WTC11 (cell line): ENCODE measurements around the gene MAU2. TPM values are rescaled to one million over a fixed set of nuclear protein-coding genes. Genes with fewer than 3 reads are reported as not detected.
A peak's percentile ranks its signal among the peaks of the same experiment; 100 is the strongest.

Source experiments
- ATAC-seq: fragments of 200-7000 bp; cut with Tn5 transposase; 2 replicates; pipeline ENCODE4 v1.10.0; 2021; ENCODE audit warnings: mild to moderate bottlenecking, moderate library complexity
- CTCF ChIA-PET: fragments of 300-600 bp; sonication (Branson Sonifier 250); formaldehyde crosslinking; loops from one replicate; lab custom pipeline; 2021; ENCODE audit warnings: antibody characterized with exemption; lab: Charles Lee
- POLR2A ChIA-PET: fragments of 350-600 bp; sonication (Branson Sonifier 250); formaldehyde crosslinking; loops from one replicate; lab custom pipeline; 2021; ENCODE audit warnings: antibody characterized with exemption; lab: Charles Lee
- DNase-seq: peaks from one replicate; pipeline ENCODE4 v3.0.0; 2021; ENCODE audit warnings: low spot score
- H3K27ac Mint-ChIP-seq: 2 replicates; pipeline ENCODE4 v1.8.0; 2021; ENCODE audit warnings: mixed read lengths
- H3K27me3 Mint-ChIP-seq: 2 replicates; pipeline ENCODE4 v1.8.0; 2021; ENCODE audit warnings: low read depth, mild to moderate bottlenecking, moderate library complexity, mixed read lengths
- H3K36me3 Mint-ChIP-seq: 2 replicates; pipeline ENCODE4 v1.8.0; 2021; ENCODE audit warnings: mixed read lengths
- H3K4me1 Mint-ChIP-seq: 2 replicates; pipeline ENCODE4 v1.8.0; 2022; ENCODE audit warnings: mixed read lengths
- H3K4me3 Mint-ChIP-seq: 2 replicates; pipeline ENCODE4 v1.8.0; 2021; ENCODE audit warnings: mild to moderate bottlenecking, moderate library complexity, mixed read lengths
- H3K9me3 Mint-ChIP-seq: 2 replicates; pipeline ENCODE4 v1.8.0; 2021; ENCODE audit warnings: mixed read lengths
- ATF1 ChIP-seq: sonication (generic); formaldehyde crosslinking; IDR thresholded peaks from 2 replicates; pipeline ENCODE4 v1.8.1; 2023; ENCODE audit warnings: mild to moderate bottlenecking, moderate library complexity, missing genetic modification reagents
- ELF4 ChIP-seq: sonication (generic); formaldehyde crosslinking; IDR thresholded peaks from 2 replicates; pipeline ENCODE4 v1.8.1; 2022; ENCODE audit warnings: low read depth, mild to moderate bottlenecking, moderate library complexity, missing genetic modification reagents
- JUN ChIP-seq: sonication (generic); formaldehyde crosslinking; IDR thresholded peaks from 2 replicates; pipeline ENCODE4 v1.8.0; 2023; ENCODE audit warnings: mild to moderate bottlenecking, missing genetic modification reagents
- NFE2L1 ChIP-seq: sonication (generic); formaldehyde crosslinking; IDR thresholded peaks from 2 replicates; pipeline ENCODE4 v1.8.1; 2023; ENCODE audit warnings: missing genetic modification reagents
- NR1H2 ChIP-seq: sonication (generic); formaldehyde crosslinking; IDR thresholded peaks from 2 replicates; pipeline ENCODE4 v1.9.0; 2021; ENCODE audit warnings: mild to moderate bottlenecking, moderate library complexity, missing genetic modification reagents
- PRRX2 ChIP-seq: fragments of 250-450 bp; sonication (Bioruptor Pico); IDR thresholded peaks from 2 replicates; pipeline ENCODE4 v1.8.0; 2021; ENCODE audit warnings: mild to moderate bottlenecking
- RELA ChIP-seq: sonication (generic); formaldehyde crosslinking; IDR thresholded peaks from 2 replicates; pipeline ENCODE4 v1.8.1; 2022; ENCODE audit warnings: missing genetic modification reagents, mild to moderate bottlenecking, borderline replicate concordance
- RORB ChIP-seq: fragments of 250-450 bp; sonication (Bioruptor Pico); IDR thresholded peaks from 2 replicates; pipeline ENCODE4 v1.9.0; 2021; ENCODE audit warnings: mild to moderate bottlenecking
- TP53 ChIP-seq: sonication (generic); formaldehyde crosslinking; IDR thresholded peaks from 2 replicates; pipeline ENCODE4 v1.8.1; 2023; ENCODE audit warnings: mild to moderate bottlenecking, missing genetic modification reagents
- ZNF263 ChIP-seq: sonication (generic); formaldehyde crosslinking; IDR thresholded peaks from 2 replicates; pipeline ENCODE4 v1.8.1; 2022; ENCODE audit warnings: low read depth, mild to moderate bottlenecking, moderate library complexity, missing genetic modification reagents
- ZNF317 ChIP-seq: sonication (generic); formaldehyde crosslinking; IDR thresholded peaks from 2 replicates; pipeline ENCODE4 v1.8.1; 2023; ENCODE audit warnings: low read depth, mild to moderate bottlenecking, moderate library complexity, missing genetic modification reagents, borderline replicate concordance
- ZNF396 ChIP-seq: fragments of 250-450 bp; sonication (Bioruptor Pico); IDR thresholded peaks from 2 replicates; pipeline ENCODE4 v1.8.0; 2021; ENCODE audit warnings: mild to moderate bottlenecking, moderate library complexity, borderline replicate concordance
- ZNF671 ChIP-seq: fragments of 250-450 bp; sonication (Bioruptor Pico); IDR thresholded peaks from 2 replicates; pipeline ENCODE4 v1.8.0; 2021; ENCODE audit warnings: mild to moderate bottlenecking
- total RNA-seq: library from RNA; stranded (reverse); gene quantifications from 3 replicates; pipeline ENCODE4 v1.2.3, GENCODE V29; 2021
- TF ChIP-seq, protein P1 (sequence below): sonication (generic); formaldehyde crosslinking; IDR thresholded peaks from 2 replicates; pipeline ENCODE4 v1.8.0; 2023; ENCODE audit warnings: mild to moderate bottlenecking, missing genetic modification reagents
- TF ChIP-seq, protein P2 (sequence below): sonication (generic); formaldehyde crosslinking; IDR thresholded peaks from 2 replicates; pipeline ENCODE4 v1.8.0; 2022; ENCODE audit warnings: mild to moderate bottlenecking, missing genetic modification reagents
- TF ChIP-seq, protein P3 (sequence below): sonication (generic); formaldehyde crosslinking; IDR thresholded peaks from 2 replicates; pipeline ENCODE4 v1.8.0; 2022; ENCODE audit warnings: missing genetic modification reagents
- TF ChIP-seq, protein P4 (sequence below): sonication (generic); formaldehyde crosslinking; IDR thresholded peaks from 2 replicates; pipeline ENCODE4 v1.8.1; 2023; ENCODE audit warnings: mild to moderate bottlenecking, moderate library complexity, missing genetic modification reagents
- TF ChIP-seq, protein P5 (sequence below): sonication (generic); formaldehyde crosslinking; IDR thresholded peaks from 2 replicates; pipeline ENCODE4 v1.8.0; 2023; ENCODE audit warnings: missing genetic modification reagents
- TF ChIP-seq, protein P6 (sequence below): fragments of 250-450 bp; sonication (Bioruptor Pico); conservative IDR thresholded peaks from 2 replicates; pipeline ENCODE4 v1.9.0; 2021; ENCODE audit warnings: mild to moderate bottlenecking
- TF ChIP-seq, protein P7 (sequence below): sonication (generic); formaldehyde crosslinking; IDR thresholded peaks from 2 replicates; pipeline ENCODE4 v1.8.1; 2022; ENCODE audit warnings: low read depth, mild to moderate bottlenecking, moderate library complexity, missing genetic modification reagents, borderline replicate concordance

The MAU2 gene
- total RNA-seq, 1 experiment from 2014 or later: 56.8 TPM

DNA sequence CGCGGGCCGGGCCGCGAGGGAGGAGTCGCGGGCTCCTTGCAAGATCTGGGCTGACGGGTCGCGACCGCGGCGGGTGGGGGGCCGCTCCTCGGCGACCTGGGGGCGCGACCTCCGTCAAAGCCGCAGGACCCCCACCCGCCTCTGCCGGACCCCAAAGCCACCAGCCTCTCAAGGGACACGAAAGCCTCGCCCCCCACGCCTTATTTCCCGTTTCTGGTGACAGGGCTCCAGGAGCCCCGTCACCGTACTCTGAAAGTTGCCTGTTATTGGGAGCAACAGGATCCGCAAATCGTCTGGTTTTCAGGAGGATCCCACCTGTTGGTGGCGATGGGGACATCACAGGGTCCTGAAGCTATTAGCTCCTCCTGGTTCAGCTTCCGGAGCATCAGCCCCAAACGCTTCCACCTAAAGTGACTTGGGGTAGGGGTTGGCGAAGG lies 530 bp downstream of the MAU2 start (continued):
- TF ChIP-seq, protein P1, sequence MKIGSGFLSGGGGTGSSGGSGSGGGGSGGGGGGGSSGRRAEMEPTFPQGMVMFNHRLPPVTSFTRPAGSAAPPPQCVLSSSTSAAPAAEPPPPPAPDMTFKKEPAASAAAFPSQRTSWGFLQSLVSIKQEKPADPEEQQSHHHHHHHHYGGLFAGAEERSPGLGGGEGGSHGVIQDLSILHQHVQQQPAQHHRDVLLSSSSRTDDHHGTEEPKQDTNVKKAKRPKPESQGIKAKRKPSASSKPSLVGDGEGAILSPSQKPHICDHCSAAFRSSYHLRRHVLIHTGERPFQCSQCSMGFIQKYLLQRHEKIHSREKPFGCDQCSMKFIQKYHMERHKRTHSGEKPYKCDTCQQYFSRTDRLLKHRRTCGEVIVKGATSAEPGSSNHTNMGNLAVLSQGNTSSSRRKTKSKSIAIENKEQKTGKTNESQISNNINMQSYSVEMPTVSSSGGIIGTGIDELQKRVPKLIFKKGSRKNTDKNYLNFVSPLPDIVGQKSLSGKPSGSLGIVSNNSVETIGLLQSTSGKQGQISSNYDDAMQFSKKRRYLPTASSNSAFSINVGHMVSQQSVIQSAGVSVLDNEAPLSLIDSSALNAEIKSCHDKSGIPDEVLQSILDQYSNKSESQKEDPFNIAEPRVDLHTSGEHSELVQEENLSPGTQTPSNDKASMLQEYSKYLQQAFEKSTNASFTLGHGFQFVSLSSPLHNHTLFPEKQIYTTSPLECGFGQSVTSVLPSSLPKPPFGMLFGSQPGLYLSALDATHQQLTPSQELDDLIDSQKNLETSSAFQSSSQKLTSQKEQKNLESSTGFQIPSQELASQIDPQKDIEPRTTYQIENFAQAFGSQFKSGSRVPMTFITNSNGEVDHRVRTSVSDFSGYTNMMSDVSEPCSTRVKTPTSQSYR (CRISPR knock-in tag): peak; percentile 15; the same call in 1 of the 2 replicates
- TF ChIP-seq, protein P2, sequence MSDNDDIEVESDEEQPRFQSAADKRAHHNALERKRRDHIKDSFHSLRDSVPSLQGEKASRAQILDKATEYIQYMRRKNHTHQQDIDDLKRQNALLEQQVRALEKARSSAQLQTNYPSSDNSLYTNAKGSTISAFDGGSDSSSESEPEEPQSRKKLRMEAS: peak; percentile 9; the same call in 1 of the 2 replicates
- TF ChIP-seq JUN (CRISPR knock-in tag): no peak
- TF ChIP-seq TP53 (CRISPR knock-in tag): peak; percentile 78; the same call in 1 of the 2 replicates
- TF ChIP-seq, protein P3, sequence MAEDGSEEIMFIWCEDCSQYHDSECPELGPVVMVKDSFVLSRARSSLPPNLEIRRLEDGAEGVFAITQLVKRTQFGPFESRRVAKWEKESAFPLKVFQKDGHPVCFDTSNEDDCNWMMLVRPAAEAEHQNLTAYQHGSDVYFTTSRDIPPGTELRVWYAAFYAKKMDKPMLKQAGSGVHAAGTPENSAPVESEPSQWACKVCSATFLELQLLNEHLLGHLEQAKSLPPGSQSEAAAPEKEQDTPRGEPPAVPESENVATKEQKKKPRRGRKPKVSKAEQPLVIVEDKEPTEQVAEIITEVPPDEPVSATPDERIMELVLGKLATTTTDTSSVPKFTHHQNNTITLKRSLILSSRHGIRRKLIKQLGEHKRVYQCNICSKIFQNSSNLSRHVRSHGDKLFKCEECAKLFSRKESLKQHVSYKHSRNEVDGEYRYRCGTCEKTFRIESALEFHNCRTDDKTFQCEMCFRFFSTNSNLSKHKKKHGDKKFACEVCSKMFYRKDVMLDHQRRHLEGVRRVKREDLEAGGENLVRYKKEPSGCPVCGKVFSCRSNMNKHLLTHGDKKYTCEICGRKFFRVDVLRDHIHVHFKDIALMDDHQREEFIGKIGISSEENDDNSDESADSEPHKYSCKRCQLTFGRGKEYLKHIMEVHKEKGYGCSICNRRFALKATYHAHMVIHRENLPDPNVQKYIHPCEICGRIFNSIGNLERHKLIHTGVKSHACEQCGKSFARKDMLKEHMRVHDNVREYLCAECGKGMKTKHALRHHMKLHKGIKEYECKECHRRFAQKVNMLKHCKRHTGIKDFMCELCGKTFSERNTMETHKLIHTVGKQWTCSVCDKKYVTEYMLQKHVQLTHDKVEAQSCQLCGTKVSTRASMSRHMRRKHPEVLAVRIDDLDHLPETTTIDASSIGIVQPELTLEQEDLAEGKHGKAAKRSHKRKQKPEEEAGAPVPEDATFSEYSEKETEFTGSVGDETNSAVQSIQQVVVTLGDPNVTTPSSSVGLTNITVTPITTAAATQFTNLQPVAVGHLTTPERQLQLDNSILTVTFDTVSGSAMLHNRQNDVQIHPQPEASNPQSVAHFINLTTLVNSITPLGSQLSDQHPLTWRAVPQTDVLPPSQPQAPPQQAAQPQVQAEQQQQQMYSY (CRISPR knock-in tag): peak; percentile 55; the same call in 1 of the 2 replicates
- TF ChIP-seq ZNF396 (CRISPR knock-in tag): no peak
- no peak for TF ChIP-seq PRRX2 (CRISPR knock-in tag)
- TF ChIP-seq, protein P4, sequence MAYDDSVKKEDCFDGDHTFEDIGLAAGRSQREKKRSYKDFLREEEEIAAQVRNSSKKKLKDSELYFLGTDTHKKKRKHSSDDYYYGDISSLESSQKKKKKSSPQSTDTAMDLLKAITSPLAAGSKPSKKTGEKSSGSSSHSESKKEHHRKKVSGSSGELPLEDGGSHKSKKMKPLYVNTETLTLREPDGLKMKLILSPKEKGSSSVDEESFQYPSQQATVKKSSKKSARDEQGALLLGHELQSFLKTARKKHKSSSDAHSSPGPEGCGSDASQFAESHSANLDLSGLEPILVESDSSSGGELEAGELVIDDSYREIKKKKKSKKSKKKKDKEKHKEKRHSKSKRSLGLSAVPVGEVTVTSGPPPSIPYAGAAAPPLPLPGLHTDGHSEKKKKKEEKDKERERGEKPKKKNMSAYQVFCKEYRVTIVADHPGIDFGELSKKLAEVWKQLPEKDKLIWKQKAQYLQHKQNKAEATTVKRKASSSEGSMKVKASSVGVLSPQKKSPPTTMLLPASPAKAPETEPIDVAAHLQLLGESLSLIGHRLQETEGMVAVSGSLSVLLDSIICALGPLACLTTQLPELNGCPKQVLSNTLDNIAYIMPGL (CRISPR knock-in tag): peak; percentile 26; the same call in 1 of the 2 replicates
- TF ChIP-seq ELF4 (CRISPR knock-in tag): no peak
- no peak for TF ChIP-seq ZNF671 (CRISPR knock-in tag)
- TF ChIP-seq ZNF263 (CRISPR knock-in tag): no peak
- TF ChIP-seq, all 79 proteins: peak for 7

DNA sequence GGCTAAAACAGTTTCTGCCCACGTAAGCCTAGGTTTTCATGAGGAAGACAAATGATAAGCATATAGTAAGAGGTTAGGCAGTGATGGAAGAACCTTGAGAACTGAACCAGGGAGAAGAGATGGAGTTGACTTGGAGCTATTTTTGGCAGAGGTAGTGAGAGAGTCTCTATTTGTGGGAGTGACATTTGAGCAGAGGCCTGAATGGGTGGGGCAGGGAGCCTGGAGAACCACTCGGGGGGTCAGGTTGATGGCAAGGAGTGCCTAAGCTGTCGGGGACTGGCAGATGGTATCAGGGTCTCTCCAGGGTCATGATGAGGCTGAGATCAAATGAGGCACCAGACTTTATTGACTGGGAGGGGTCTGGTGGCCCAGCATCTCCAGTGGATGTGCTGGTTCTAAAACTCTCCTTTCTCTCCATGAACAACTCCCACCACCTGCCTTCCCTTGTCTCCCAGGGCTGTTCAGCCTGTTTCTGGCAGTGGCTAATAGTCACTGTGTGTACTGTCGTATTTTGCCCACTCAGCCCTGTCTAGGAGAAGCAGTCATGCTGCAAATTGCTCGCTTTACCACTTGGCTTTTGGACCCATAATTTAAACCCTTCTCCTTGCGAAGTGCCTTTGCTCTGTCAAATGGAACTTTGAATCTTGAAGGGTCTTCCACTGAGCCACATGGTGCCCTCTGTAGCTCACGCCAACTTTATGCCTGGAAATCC lies 3.6 kb downstream of the MAU2 start:
- Mint-ChIP-seq H3K27ac (peak overlapping the region; percentile 34; the same call in 1 of the 2 replicates), H3K36me3 (peaks cover 32% of the 10 kb centered on the region), H3K4me3 (no peak overlapping the region), H3K4me1 (peaks cover 12% of the 10 kb centered on the region), H3K27me3 (no peaks in the 10 kb centered on the region), H3K9me3 (no peaks in the 10 kb centered on the region)
- ATAC-seq (no peak), DNase-seq (no peak)
- CTCF ChIA-PET: interaction anchor here (1.3 to 1.8 kb wide), 2 partner anchors 9 to 18 kb away, joined by 4 to 7 read pairs; no protein-coding TSS in a partner anchor
- POLR2A ChIA-PET: interaction anchor here (1.2 kb wide), 1 partner anchor 131 kb away, joined by 4 read pairs; no protein-coding TSS in a partner anchor
- TF ChIP-seq, protein P5, sequence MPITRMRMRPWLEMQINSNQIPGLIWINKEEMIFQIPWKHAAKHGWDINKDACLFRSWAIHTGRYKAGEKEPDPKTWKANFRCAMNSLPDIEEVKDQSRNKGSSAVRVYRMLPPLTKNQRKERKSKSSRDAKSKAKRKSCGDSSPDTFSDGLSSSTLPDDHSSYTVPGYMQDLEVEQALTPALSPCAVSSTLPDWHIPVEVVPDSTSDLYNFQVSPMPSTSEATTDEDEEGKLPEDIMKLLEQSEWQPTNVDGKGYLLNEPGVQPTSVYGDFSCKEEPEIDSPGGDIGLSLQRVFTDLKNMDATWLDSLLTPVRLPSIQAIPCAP (CRISPR knock-in tag): no peak
- TF ChIP-seq NFE2L1 (no peak), RELA (CRISPR knock-in tag) (no peak), PRRX2 (CRISPR knock-in tag) (no peak), ATF1 (CRISPR knock-in tag) (no peak), RORB (no peak), ZNF317 (CRISPR knock-in tag) (no peak), NR1H2 (CRISPR knock-in tag) (no peak)
- TF ChIP-seq, protein P6, sequence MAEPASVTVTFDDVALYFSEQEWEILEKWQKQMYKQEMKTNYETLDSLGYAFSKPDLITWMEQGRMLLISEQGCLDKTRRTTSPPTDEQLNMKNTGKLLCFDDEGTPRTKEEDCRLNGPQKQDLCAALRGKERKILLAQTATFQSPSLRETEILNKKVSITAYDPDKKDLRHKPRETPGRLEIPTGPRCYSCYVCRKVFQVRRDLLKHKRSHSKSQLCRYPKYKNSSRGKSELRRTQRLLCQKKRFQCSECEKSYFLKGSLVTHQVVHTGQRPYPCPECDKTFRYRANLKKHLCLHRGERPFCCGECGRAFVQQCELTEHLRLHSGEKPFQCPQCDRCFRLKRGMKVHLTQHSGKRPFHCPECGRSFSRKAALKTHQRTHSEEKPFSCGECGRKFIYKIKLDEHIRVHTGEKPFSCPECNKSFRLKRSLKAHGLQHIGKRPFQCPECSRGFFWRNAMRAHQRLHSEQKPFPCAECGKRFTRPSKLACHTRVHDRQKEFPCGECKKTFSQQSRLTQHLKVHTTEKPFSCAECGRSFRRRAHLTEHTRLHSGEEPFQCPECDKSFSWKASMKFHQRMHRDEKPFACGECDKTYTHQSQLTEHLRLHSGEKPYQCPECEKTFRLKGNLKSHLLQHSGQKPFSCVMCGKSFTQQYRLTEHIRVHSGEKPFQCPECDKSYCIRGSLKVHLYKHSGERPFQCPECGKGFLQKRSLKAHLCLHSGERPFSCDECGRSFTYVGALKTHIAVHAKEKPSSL (CRISPR knock-in tag): no peak
- TF ChIP-seq, protein P7, sequence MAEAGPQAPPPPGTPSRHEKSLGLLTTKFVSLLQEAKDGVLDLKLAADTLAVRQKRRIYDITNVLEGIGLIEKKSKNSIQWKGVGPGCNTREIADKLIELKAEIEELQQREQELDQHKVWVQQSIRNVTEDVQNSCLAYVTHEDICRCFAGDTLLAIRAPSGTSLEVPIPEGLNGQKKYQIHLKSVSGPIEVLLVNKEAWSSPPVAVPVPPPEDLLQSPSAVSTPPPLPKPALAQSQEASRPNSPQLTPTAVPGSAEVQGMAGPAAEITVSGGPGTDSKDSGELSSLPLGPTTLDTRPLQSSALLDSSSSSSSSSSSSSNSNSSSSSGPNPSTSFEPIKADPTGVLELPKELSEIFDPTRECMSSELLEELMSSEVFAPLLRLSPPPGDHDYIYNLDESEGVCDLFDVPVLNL (CRISPR knock-in tag): no peak
